Measurements from ENCODE around the gene RFPL2.

DNA sequence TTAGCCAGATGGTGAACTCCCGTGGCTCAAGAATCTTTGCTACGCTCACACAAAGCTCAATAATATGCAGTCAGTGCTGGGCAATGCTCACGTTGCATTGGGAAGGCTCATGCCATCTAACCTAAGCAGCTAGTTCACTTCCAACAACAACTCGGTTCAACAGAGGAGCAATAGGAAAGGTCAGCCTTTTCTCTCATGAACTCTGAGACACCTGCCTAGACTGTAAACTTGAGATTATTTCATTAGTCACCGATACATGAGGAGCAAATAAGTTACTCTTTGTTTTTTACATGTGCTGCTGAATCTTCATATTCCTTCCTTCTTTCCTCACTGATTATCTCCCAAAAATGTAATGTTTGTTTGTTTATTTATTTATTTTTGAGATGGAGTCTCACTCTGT, 41.3 kb upstream of the RFPL2 start:
- TF ChIP-seq, protein P1, sequence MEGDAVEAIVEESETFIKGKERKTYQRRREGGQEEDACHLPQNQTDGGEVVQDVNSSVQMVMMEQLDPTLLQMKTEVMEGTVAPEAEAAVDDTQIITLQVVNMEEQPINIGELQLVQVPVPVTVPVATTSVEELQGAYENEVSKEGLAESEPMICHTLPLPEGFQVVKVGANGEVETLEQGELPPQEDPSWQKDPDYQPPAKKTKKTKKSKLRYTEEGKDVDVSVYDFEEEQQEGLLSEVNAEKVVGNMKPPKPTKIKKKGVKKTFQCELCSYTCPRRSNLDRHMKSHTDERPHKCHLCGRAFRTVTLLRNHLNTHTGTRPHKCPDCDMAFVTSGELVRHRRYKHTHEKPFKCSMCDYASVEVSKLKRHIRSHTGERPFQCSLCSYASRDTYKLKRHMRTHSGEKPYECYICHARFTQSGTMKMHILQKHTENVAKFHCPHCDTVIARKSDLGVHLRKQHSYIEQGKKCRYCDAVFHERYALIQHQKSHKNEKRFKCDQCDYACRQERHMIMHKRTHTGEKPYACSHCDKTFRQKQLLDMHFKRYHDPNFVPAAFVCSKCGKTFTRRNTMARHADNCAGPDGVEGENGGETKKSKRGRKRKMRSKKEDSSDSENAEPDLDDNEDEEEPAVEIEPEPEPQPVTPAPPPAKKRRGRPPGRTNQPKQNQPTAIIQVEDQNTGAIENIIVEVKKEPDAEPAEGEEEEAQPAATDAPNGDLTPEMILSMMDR (IDR thresholded peaks at IDR 0.05): no peak
- TF ChIP-seq POLR2AphosphoS5 (IDR thresholded peaks at IDR 0.05): no peak

Data from prostate gland (tissue), 2 donors.